Activated naive CD8-positive, alpha-beta T cell (primary cell): ENCODE data around the gene RPL9.
"Not testable (repeated sequence)": the region's sequence is repeated elsewhere in the genome, so short reads cannot be mapped to it uniquely, and the experiment has no call there.

Experiments
- H3K27ac Mint-ChIP-seq: one replicate; pipeline ENCODE4 v1.8.0; 2021; ENCODE audit warnings: mixed read lengths
- H3K27me3 Mint-ChIP-seq: one replicate; pipeline ENCODE4 v1.8.0; 2021; ENCODE audit warnings: mixed read lengths
- H3K36me3 Mint-ChIP-seq: one replicate; pipeline ENCODE4 v1.8.0; 2021; ENCODE audit warnings: mixed read lengths
- H3K4me1 Mint-ChIP-seq: one replicate; pipeline ENCODE4 v1.8.0; 2021; ENCODE audit warnings: low read depth, mixed read lengths
- H3K4me3 Mint-ChIP-seq: one replicate; pipeline ENCODE4 v1.8.0; 2021; ENCODE audit warnings: mild to moderate bottlenecking, mixed read lengths
- H3K9me3 Mint-ChIP-seq: one replicate; pipeline ENCODE4 v1.8.0; 2021; ENCODE audit warnings: low read depth, mixed read lengths

RPL9 gene

DNA sequence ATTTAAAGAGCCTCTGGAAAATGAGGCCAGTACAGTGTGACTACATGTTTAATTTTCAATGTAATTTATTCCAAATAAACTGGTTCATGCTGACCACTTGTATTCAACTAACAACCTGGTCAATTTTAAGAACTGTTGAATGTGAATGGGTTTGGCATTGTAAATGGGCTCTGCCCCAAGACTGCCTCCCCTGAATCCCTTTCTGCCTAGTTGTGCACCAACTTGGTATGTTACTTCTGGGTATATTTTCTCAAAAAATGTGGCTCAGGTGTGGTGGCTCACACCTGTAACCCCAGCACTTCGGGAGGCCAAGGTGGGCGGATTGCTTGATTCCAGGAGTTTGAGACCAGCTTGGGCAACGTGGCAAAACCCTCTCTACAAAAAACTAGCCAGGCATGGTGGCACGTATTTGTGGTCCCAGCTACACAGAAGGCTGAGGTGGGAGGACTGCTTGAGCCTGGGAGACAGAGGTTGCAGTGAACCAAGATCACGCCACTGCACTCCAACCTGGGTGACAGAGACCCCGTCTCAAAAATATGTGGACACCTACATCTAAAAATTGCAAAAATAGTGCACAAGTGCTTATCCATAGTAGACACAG lies 7.2 kb downstream of the RPL9 start:
- Mint-ChIP-seq H3K36me3 (peaks cover 16% of the 10 kb centered on the region), H3K27ac (peak overlapping the region; percentile 81)

DNA sequence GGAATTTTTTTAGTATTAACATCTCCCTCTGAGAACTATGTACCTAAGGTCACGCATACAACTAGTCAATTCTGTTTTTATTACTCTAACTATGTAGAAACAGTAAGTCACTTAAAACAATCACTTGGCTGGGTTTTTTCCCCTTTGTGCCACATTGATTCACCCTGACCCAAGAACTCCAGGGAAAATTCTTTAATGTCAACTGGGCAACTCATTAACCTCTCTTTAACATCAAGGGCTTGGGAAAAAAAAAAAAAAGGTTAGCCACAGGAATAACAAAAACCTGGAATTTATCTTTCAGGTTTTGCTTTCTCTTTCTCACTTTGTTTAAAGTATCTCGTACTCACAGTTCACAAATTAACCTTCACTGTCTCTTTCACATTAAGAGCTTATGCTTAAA lies 8.1 kb downstream of the RPL9 start:
- peaks cover 49% of the 10 kb centered on the region for H3K4me1 Mint-ChIP-seq

More for the DNA sequence above, 7.2 kb downstream of the RPL9 start:
- Mint-ChIP-seq H3K4me1 (peaks cover 56% of the 10 kb centered on the region), H3K9me3 (no peaks in the 10 kb centered on the region), H3K27me3 (no peaks in the 10 kb centered on the region), H3K4me3 (no peak overlapping the region)

GRCh38 chr4:39446842-39447573 lies 11.7 kb downstream of the RPL9 start:
- no peaks in the 10 kb centered on the region for H3K9me3 Mint-ChIP-seq
- peak overlapping the region; percentile 59 for H3K4me3 Mint-ChIP-seq
- no peak overlapping the region for H3K27ac Mint-ChIP-seq
- peaks cover under 1% of the 10 kb centered on the region for H3K36me3 Mint-ChIP-seq
- peaks cover 20% of the 10 kb centered on the region for H3K4me1 Mint-ChIP-seq
- no peaks in the 10 kb centered on the region for H3K27me3 Mint-ChIP-seq

More for the DNA sequence above, 8.1 kb downstream of the RPL9 start:
- Mint-ChIP-seq H3K4me3 (no peak overlapping the region), H3K36me3 (peaks cover 16% of the 10 kb centered on the region), H3K27ac (peak overlapping the region; percentile 81), H3K27me3 (no peaks in the 10 kb centered on the region), H3K9me3 (no peaks in the 10 kb centered on the region)

DNA sequence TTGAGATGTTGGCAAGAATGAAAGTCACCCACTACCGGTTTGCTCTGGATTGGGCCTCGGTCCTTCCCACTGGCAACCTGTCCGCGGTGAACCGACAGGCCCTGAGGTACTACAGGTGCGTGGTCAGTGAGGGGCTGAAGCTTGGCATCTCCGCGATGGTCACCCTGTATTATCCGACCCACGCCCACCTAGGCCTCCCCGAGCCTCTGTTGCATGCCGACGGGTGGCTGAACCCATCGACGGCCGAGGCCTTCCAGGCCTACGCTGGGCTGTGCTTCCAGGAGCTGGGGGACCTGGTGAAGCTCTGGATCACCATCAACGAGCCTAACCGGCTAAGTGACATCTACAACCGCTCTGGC lies 12.3 kb downstream of the RPL9 start:
- Mint-ChIP-seq H3K9me3 (no peaks in the 10 kb centered on the region), H3K36me3 (no peaks in the 10 kb centered on the region), H3K27me3 (no peaks in the 10 kb centered on the region), H3K27ac (no peak overlapping the region), H3K4me3 (no peak overlapping the region), H3K4me1 (peaks cover 17% of the 10 kb centered on the region)

DNA sequence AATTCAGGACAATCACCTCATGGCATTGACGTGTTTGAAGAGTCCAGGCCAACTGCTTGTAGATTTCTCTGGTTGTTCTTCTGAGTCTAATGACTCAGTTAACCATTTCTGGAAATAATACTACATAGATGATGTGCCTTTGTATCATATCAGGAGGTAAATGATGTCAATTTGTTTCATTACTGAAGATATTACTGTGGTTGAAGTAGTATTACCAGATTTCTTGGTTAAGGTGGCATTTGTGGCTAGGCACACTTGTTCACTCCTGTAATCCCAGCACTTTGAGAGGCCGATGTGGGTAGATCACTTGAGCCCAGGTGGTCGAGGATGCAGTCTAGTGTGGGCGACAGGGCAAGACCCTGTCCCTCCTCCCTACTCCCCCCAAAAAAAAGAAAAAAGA lies 15.7 kb downstream of the RPL9 start:
- peaks cover 10% of the 10 kb centered on the region for H3K4me1 Mint-ChIP-seq
- no peaks in the 10 kb centered on the region for H3K9me3 Mint-ChIP-seq

GRCh38 chr4:39441593-39441992 lies 17.1 kb downstream of the RPL9 start:
- Mint-ChIP-seq H3K9me3 (no peaks in the 10 kb centered on the region), H3K36me3 (no peaks in the 10 kb centered on the region), H3K4me1 (no peaks in the 10 kb centered on the region), H3K27me3 (no peaks in the 10 kb centered on the region), H3K4me3 (no peak overlapping the region), H3K27ac (no peak overlapping the region)

More for the DNA sequence above, 15.7 kb downstream of the RPL9 start:
- Mint-ChIP-seq H3K36me3 (no peaks in the 10 kb centered on the region), H3K27ac (no peak overlapping the region), H3K4me3 (no peak overlapping the region), H3K27me3 (no peaks in the 10 kb centered on the region)

GRCh38 chr4:39435659-39436563 lies 22.8 kb downstream of the RPL9 start:
- Mint-ChIP-seq H3K27me3 (no peaks in the 10 kb centered on the region), H3K4me1 (no peaks in the 10 kb centered on the region), H3K36me3 (no peaks in the 10 kb centered on the region), H3K4me3 (no peak overlapping the region), H3K27ac (no peak overlapping the region), H3K9me3 (no peaks in the 10 kb centered on the region)

- Mint-ChIP-seq H3K9me3 (no peaks in the 10 kb centered on the region), H3K27me3 (no peaks in the 10 kb centered on the region), H3K4me3 (no peak overlapping the region), H3K4me1 (no peaks in the 10 kb centered on the region), H3K36me3 (no peaks in the 10 kb centered on the region), H3K27ac (no peak overlapping the region)
Measured at GRCh38 chr4:39433878-39434492, 24.7 kb downstream of the RPL9 start.

DNA sequence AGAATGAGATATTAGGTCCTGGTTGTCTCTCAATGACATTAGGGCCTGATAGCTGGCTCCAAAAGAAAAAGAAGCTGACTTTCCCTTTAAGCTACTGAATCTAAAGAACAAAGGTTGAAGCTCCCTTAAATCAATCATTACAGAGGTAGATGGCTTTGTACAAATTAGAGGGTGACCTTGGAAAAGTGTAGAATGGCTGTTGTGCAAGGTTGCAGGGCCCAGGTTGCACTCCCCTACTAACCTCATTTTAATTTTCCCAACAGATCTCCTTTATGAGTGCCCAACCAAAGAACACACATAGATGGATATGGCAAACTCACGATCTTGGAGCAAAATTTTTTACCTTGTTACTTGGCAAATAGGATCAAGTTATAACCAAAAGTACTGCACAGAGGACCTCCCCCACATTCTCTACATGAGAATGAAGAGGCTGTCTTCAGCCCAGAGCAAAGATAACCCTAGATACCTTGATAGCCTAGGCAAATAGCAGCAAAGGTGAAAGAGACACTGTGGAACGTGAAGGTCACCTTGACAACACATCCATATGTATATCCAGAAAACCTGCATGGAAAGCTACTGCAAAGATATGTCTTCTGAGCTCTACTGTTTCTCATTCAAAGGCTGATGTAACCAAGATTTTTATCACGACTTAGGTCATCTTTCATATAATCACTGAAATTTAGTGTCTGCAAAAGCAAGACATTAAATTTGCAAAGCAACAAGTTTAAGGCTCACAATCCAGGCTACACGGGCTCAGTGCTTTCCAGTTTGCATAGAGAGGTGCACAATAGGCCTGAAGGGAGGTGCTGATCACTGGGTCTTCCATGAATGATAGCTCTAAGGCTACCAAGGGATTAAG lies 29.0 kb downstream of the RPL9 start:
- Mint-ChIP-seq H3K4me1 (no peaks in the 10 kb centered on the region), H3K36me3 (no peaks in the 10 kb centered on the region), H3K27ac (no peak overlapping the region), H3K4me3 (no peak overlapping the region), H3K27me3 (no peaks in the 10 kb centered on the region), H3K9me3 (no peaks in the 10 kb centered on the region)

GRCh38 chr4:39427520-39428114 lies 31.1 kb downstream of the RPL9 start:
- H3K9me3 Mint-ChIP-seq = no peaks in the 10 kb centered on the region
- H3K27me3 Mint-ChIP-seq = no peaks in the 10 kb centered on the region
- H3K36me3 Mint-ChIP-seq = no peaks in the 10 kb centered on the region
- no peaks in the 10 kb centered on the region for H3K4me1 Mint-ChIP-seq
- no peak overlapping the region for H3K27ac Mint-ChIP-seq
- H3K4me3 Mint-ChIP-seq = no peak overlapping the region

- H3K4me1 Mint-ChIP-seq = no peaks in the 10 kb centered on the region
- H3K27ac Mint-ChIP-seq = no peak overlapping the region
- no peak overlapping the region for H3K4me3 Mint-ChIP-seq
- no peaks in the 10 kb centered on the region for H3K27me3 Mint-ChIP-seq
- no peaks in the 10 kb centered on the region for H3K36me3 Mint-ChIP-seq
- H3K9me3 Mint-ChIP-seq = no peaks in the 10 kb centered on the region
Measured at GRCh38 chr4:39426728-39427127, 32.0 kb downstream of the RPL9 start.

GRCh38 chr4:39425297-39425696 lies 33.4 kb downstream of the RPL9 start:
- not testable (repeated sequence) for H3K27me3 Mint-ChIP-seq, H3K36me3 Mint-ChIP-seq, H3K4me3 Mint-ChIP-seq, H3K4me1 Mint-ChIP-seq, H3K27ac Mint-ChIP-seq, H3K9me3 Mint-ChIP-seq

- Mint-ChIP-seq H3K9me3 (no peaks in the 10 kb centered on the region), H3K4me3 (no peak overlapping the region), H3K4me1 (no peaks in the 10 kb centered on the region), H3K27ac (no peak overlapping the region), H3K27me3 (no peaks in the 10 kb centered on the region), H3K36me3 (no peaks in the 10 kb centered on the region)
Measured at GRCh38 chr4:39422247-39422646, 36.5 kb downstream of the RPL9 start.
